Measurements from ENCODE around the gene PTTG1IP. TPM values are rescaled to one million over a fixed set of nuclear protein-coding genes. Genes with fewer than 3 reads are reported as not detected.

Gene PTTG1IP
- total RNA-seq, 1 experiment from 2014 or later = 96.0 TPM

DNA sequence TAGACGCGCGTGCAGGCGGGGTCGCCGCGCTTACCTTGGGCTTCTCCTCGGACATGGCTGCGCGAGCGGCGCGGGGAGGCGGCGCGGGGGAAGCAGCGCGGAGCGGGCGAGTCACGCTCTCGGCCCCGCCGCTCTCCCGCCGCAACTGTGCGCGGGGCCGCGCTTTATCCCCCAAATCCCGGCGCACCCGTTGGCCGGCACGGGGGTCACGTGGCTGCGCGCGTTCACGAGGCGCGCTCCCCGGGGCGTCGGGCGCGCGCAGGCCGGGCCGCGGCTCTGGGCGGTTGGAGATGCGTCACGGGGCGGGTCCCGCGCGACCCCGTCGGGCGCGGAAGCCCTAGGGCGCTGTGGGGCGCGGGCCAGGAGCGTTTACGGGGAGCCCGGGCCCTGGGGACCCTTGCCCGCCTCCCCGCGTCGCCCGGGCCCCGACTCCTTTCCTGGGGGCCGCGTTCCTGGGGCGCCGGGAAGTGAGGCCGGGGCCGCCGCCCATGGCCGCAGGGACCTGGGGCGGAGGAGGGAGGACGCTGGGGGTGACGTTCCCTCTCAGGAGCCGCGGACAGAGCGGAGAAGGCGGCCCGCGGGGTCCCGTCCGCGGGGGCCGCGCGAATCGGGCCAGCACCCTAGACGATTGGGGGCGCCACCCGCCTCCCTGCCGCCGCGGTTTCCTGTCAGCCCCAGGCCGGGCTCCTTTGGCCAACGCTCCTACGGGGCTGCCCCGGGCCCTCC is 55.4 kb downstream of the PTTG1IP start, which contains the start of gene SUMO3 (continued):
- TF ChIP-seq, protein P1, sequence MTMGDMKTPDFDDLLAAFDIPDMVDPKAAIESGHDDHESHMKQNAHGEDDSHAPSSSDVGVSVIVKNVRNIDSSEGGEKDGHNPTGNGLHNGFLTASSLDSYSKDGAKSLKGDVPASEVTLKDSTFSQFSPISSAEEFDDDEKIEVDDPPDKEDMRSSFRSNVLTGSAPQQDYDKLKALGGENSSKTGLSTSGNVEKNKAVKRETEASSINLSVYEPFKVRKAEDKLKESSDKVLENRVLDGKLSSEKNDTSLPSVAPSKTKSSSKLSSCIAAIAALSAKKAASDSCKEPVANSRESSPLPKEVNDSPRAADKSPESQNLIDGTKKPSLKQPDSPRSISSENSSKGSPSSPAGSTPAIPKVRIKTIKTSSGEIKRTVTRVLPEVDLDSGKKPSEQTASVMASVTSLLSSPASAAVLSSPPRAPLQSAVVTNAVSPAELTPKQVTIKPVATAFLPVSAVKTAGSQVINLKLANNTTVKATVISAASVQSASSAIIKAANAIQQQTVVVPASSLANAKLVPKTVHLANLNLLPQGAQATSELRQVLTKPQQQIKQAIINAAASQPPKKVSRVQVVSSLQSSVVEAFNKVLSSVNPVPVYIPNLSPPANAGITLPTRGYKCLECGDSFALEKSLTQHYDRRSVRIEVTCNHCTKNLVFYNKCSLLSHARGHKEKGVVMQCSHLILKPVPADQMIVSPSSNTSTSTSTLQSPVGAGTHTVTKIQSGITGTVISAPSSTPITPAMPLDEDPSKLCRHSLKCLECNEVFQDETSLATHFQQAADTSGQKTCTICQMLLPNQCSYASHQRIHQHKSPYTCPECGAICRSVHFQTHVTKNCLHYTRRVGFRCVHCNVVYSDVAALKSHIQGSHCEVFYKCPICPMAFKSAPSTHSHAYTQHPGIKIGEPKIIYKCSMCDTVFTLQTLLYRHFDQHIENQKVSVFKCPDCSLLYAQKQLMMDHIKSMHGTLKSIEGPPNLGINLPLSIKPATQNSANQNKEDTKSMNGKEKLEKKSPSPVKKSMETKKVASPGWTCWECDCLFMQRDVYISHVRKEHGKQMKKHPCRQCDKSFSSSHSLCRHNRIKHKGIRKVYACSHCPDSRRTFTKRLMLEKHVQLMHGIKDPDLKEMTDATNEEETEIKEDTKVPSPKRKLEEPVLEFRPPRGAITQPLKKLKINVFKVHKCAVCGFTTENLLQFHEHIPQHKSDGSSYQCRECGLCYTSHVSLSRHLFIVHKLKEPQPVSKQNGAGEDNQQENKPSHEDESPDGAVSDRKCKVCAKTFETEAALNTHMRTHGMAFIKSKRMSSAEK (CRISPR knock-in tag; IDR thresholded peaks at IDR 0.05; ENCODE audit: borderline replicate concordance) = peak; percentile 41; the same call in 1 of the 2 replicates
- no peak for TF ChIP-seq JAZF1 (CRISPR knock-in tag; IDR thresholded peaks at IDR 0.05)
- TF ChIP-seq, protein P2, sequence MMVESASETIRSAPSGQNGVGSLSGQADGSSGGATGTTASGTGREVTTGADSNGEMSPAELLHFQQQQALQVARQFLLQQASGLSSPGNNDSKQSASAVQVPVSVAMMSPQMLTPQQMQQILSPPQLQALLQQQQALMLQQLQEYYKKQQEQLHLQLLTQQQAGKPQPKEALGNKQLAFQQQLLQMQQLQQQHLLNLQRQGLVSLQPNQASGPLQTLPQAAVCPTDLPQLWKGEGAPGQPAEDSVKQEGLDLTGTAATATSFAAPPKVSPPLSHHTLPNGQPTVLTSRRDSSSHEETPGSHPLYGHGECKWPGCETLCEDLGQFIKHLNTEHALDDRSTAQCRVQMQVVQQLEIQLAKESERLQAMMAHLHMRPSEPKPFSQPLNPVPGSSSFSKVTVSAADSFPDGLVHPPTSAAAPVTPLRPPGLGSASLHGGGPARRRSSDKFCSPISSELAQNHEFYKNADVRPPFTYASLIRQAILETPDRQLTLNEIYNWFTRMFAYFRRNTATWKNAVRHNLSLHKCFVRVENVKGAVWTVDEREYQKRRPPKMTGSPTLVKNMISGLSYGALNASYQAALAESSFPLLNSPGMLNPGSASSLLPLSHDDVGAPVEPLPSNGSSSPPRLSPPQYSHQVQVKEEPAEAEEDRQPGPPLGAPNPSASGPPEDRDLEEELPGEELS (CRISPR knock-in tag; IDR thresholded peaks at IDR 0.05) = peak; percentile 19; the same call in 1 of the 2 replicates
- no peak for TF ChIP-seq SMAD4 (CRISPR knock-in tag; IDR thresholded peaks at IDR 0.05)
- TF ChIP-seq, protein P3, sequence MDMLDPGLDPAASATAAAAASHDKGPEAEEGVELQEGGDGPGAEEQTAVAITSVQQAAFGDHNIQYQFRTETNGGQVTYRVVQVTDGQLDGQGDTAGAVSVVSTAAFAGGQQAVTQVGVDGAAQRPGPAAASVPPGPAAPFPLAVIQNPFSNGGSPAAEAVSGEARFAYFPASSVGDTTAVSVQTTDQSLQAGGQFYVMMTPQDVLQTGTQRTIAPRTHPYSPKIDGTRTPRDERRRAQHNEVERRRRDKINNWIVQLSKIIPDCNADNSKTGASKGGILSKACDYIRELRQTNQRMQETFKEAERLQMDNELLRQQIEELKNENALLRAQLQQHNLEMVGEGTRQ (CRISPR knock-in tag; IDR thresholded peaks at IDR 0.05) = peak; percentile 98
- TF ChIP-seq TCF7 (CRISPR knock-in tag; IDR thresholded peaks at IDR 0.05; ENCODE audit: low read depth) = no peak
- TF ChIP-seq CBFB (CRISPR knock-in tag; IDR thresholded peaks at IDR 0.05; ENCODE audit: low read depth) = no peak
- peak; percentile 24; the same call in 1 of the 2 replicates for TF ChIP-seq JUN (CRISPR knock-in tag; IDR thresholded peaks at IDR 0.05)
- TF ChIP-seq, protein P4, sequence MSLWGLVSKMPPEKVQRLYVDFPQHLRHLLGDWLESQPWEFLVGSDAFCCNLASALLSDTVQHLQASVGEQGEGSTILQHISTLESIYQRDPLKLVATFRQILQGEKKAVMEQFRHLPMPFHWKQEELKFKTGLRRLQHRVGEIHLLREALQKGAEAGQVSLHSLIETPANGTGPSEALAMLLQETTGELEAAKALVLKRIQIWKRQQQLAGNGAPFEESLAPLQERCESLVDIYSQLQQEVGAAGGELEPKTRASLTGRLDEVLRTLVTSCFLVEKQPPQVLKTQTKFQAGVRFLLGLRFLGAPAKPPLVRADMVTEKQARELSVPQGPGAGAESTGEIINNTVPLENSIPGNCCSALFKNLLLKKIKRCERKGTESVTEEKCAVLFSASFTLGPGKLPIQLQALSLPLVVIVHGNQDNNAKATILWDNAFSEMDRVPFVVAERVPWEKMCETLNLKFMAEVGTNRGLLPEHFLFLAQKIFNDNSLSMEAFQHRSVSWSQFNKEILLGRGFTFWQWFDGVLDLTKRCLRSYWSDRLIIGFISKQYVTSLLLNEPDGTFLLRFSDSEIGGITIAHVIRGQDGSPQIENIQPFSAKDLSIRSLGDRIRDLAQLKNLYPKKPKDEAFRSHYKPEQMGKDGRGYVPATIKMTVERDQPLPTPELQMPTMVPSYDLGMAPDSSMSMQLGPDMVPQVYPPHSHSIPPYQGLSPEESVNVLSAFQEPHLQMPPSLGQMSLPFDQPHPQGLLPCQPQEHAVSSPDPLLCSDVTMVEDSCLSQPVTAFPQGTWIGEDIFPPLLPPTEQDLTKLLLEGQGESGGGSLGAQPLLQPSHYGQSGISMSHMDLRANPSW (CRISPR knock-in tag; conservative IDR thresholded peaks at IDR 0.05; ENCODE audit: low read depth) = no peak
- TF ChIP-seq, protein P5, sequence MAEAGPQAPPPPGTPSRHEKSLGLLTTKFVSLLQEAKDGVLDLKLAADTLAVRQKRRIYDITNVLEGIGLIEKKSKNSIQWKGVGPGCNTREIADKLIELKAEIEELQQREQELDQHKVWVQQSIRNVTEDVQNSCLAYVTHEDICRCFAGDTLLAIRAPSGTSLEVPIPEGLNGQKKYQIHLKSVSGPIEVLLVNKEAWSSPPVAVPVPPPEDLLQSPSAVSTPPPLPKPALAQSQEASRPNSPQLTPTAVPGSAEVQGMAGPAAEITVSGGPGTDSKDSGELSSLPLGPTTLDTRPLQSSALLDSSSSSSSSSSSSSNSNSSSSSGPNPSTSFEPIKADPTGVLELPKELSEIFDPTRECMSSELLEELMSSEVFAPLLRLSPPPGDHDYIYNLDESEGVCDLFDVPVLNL (CRISPR knock-in tag; IDR thresholded peaks at IDR 0.05; ENCODE audit: borderline replicate concordance, low read depth) = no peak
- TF ChIP-seq, protein P6, sequence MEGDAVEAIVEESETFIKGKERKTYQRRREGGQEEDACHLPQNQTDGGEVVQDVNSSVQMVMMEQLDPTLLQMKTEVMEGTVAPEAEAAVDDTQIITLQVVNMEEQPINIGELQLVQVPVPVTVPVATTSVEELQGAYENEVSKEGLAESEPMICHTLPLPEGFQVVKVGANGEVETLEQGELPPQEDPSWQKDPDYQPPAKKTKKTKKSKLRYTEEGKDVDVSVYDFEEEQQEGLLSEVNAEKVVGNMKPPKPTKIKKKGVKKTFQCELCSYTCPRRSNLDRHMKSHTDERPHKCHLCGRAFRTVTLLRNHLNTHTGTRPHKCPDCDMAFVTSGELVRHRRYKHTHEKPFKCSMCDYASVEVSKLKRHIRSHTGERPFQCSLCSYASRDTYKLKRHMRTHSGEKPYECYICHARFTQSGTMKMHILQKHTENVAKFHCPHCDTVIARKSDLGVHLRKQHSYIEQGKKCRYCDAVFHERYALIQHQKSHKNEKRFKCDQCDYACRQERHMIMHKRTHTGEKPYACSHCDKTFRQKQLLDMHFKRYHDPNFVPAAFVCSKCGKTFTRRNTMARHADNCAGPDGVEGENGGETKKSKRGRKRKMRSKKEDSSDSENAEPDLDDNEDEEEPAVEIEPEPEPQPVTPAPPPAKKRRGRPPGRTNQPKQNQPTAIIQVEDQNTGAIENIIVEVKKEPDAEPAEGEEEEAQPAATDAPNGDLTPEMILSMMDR (IDR thresholded peaks at IDR 0.05) = no peak
- TF ChIP-seq, protein P7, sequence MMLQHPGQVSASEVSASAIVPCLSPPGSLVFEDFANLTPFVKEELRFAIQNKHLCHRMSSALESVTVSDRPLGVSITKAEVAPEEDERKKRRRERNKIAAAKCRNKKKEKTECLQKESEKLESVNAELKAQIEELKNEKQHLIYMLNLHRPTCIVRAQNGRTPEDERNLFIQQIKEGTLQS (CRISPR knock-in tag; conservative IDR thresholded peaks at IDR 0.05) = no peak
- TF ChIP-seq ZNF423 (CRISPR knock-in tag; IDR thresholded peaks at IDR 0.05) = peak; percentile 33; the same call in 1 of the 2 replicates
- TF ChIP-seq ATF1 (CRISPR knock-in tag; IDR thresholded peaks at IDR 0.05) = no peak
- TF ChIP-seq, protein P8, sequence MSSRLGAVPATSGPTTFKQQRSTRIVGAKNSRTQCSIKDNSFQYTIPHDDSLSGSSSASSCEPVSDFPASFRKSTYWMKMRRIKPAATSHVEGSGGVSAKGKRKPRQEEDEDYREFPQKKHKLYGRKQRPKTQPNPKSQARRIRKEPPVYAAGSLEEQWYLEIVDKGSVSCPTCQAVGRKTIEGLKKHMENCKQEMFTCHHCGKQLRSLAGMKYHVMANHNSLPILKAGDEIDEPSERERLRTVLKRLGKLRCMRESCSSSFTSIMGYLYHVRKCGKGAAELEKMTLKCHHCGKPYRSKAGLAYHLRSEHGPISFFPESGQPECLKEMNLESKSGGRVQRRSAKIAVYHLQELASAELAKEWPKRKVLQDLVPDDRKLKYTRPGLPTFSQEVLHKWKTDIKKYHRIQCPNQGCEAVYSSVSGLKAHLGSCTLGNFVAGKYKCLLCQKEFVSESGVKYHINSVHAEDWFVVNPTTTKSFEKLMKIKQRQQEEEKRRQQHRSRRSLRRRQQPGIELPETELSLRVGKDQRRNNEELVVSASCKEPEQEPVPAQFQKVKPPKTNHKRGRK (CRISPR knock-in tag; IDR thresholded peaks at IDR 0.05; ENCODE audit: borderline replicate concordance) = no peak
- TF ChIP-seq, protein P9, sequence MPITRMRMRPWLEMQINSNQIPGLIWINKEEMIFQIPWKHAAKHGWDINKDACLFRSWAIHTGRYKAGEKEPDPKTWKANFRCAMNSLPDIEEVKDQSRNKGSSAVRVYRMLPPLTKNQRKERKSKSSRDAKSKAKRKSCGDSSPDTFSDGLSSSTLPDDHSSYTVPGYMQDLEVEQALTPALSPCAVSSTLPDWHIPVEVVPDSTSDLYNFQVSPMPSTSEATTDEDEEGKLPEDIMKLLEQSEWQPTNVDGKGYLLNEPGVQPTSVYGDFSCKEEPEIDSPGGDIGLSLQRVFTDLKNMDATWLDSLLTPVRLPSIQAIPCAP (CRISPR knock-in tag; IDR thresholded peaks at IDR 0.05) = no peak
- no peak for TF ChIP-seq NFE2L1 (CRISPR knock-in tag; IDR thresholded peaks at IDR 0.05)
- TF ChIP-seq, protein P10, sequence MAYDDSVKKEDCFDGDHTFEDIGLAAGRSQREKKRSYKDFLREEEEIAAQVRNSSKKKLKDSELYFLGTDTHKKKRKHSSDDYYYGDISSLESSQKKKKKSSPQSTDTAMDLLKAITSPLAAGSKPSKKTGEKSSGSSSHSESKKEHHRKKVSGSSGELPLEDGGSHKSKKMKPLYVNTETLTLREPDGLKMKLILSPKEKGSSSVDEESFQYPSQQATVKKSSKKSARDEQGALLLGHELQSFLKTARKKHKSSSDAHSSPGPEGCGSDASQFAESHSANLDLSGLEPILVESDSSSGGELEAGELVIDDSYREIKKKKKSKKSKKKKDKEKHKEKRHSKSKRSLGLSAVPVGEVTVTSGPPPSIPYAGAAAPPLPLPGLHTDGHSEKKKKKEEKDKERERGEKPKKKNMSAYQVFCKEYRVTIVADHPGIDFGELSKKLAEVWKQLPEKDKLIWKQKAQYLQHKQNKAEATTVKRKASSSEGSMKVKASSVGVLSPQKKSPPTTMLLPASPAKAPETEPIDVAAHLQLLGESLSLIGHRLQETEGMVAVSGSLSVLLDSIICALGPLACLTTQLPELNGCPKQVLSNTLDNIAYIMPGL (CRISPR knock-in tag; IDR thresholded peaks at IDR 0.05) = 0 out of 2 replicates have a peak, but pooled peaks have one; percentile 19
- TF ChIP-seq EMX1 (CRISPR knock-in tag; IDR thresholded peaks at IDR 0.05) = no peak
